GM12878 (cell line): ENCODE results near the gene HOXB6. TPM values are rescaled to one million over a fixed set of nuclear protein-coding genes. Genes with fewer than 3 reads are reported as not detected.

Source experiments
- ATAC-seq: fragments of 200-7000 bp; cut with Tn5 transposase; 3 replicates; pipeline ENCODE4 v1.9.1; 2020; ENCODE audit warnings: mild to moderate bottlenecking, moderate library complexity
- Bru-seq: library from RNA; stranded (reverse); fragments of 400-500 nt; gene quantifications from one replicate; lab custom pipeline; 2021; lab: Mats Ljungman, UMichigan
- BruChase-seq, 2 experiments: library from RNA; stranded (reverse); fragments of 400-500 nt; gene quantifications; one replicate each; lab custom pipeline; 2021; lab: Mats Ljungman, UMichigan
- BruUV-seq: library from RNA; stranded (reverse); fragments of 400-500 nt; replicated peaks from 2 replicates; lab custom pipeline; 2021; lab: Mats Ljungman, UMichigan
- CTCF ChIA-PET: fragments of 300-600 bp; sonication (Branson Sonifier 250); formaldehyde crosslinking; extraction: SDS; loops from one replicate; lab custom pipeline; 2021; ENCODE audit warnings: inconsistent platforms; lab: Yijun Ruan, JAX
- POLR2A ChIA-PET: fragments of 350-600 bp; formaldehyde crosslinking; extraction: SDS; loops from one replicate; lab custom pipeline; 2021; ENCODE audit warnings: inconsistent platforms; lab: Charles Lee
- RAD21 ChIA-PET: fragments of 300-600 bp; sonication (Branson Sonifier 250); formaldehyde crosslinking; loops from one replicate; lab custom pipeline; 2023; ENCODE audit warnings: antibody characterized with exemption; ENCODE audit not compliant: unreplicated experiment; lab: Charles Lee
- SMC1A ChIA-PET: fragments of 300-600 bp; sonication (Branson Sonifier 250); formaldehyde crosslinking; loops from one replicate; lab custom pipeline; 2023; ENCODE audit not compliant: unreplicated experiment, uncharacterized antibody; lab: Charles Lee
- DNase-seq: peaks from one replicate; pipeline ENCODE4 v3.0.0-alpha.2; 2011; ENCODE audit warnings: low read depth, low spot score
- FAIRE-seq: peaks from 3 replicates; lab custom pipeline; 2011; peaks lifted over from hg19 to GRCh38; lab: Jason Lieb, UNC
- H2AFZ ChIP-seq: 2 replicates; pipeline ENCODE4 v1.6.0; 2011; ENCODE audit warnings: low read depth, low read length, control low read depth; ENCODE audit not compliant: control insufficient read depth
- H3K27ac ChIP-seq: 2 replicates; pipeline ENCODE4 v1.5.1; 2011; ENCODE audit warnings: control low read depth; ENCODE audit not compliant: control insufficient read depth, insufficient read depth
- H3K27me3 ChIP-seq, 2 experiments: replicated peaks in 1 of 2; 2 replicates each; pipeline versions ENCODE4 v1.6.0 to v1.6.1; 2011; ENCODE audit warnings: low read length in 1 of 2; ENCODE audit not compliant: control insufficient read depth in 2 of 2, insufficient read depth in 2 of 2
- H3K36me3 ChIP-seq, 2 experiments: 2 replicates each; pipeline ENCODE4 v1.5.1; 2011; ENCODE audit warnings: low read length in 1 of 2; ENCODE audit not compliant: control insufficient read depth in 2 of 2, insufficient read depth in 2 of 2
- H3K4me1 ChIP-seq: 2 replicates; pipeline ENCODE4 v1.6.1; 2011; ENCODE audit warnings: mild to moderate bottlenecking, low read length, moderate library complexity, mixed read lengths; ENCODE audit not compliant: control insufficient read depth, insufficient read depth
- H3K4me2 ChIP-seq: 2 replicates; pipeline ENCODE4 v1.6.0; 2011; ENCODE audit warnings: control low read depth; ENCODE audit not compliant: control insufficient read depth, insufficient read depth
- H3K4me3 ChIP-seq: fragments of 200-600 bp; sonication (generic); 2 replicates; pipeline ENCODE4 v1.5.1; 2016
- H3K79me2 ChIP-seq: 2 replicates; pipeline ENCODE4 v1.6.0; 2011; ENCODE audit warnings: low read length; ENCODE audit not compliant: control insufficient read depth, insufficient read depth
- H3K9ac ChIP-seq: 2 replicates; pipeline ENCODE4 v1.8.0; 2011; ENCODE audit warnings: low read length, control low read depth, mixed read lengths; ENCODE audit not compliant: control insufficient read depth, insufficient read depth
- H3K9me3 ChIP-seq: replicated peaks from 3 replicates; pipeline ENCODE4 v1.5.1; 2011; ENCODE audit warnings: mild to moderate bottlenecking, low read length; ENCODE audit not compliant: control insufficient read depth, insufficient read depth
- H4K20me1 ChIP-seq: 2 replicates; pipeline ENCODE4 v1.6.0; 2011; ENCODE audit not compliant: control insufficient read depth, insufficient read depth
- NFYB ChIP-seq: IDR thresholded peaks from 2 replicates; pipeline ENCODE4 v1.6.1; 2011; ENCODE audit warnings: low read depth, mild to moderate bottlenecking, low read length, improper control_type of control experiment, moderate library complexity; ENCODE audit not compliant: insufficient read depth
- YY1 ChIP-seq: IDR thresholded peaks from 2 replicates; pipeline ENCODE4 v1.6.1; 2011; ENCODE audit warnings: low read depth, mild to moderate bottlenecking, low read length
- ZNF622 ChIP-seq: fragments of 450-650 bp; IDR thresholded peaks from 2 replicates; pipeline ENCODE4 v1.6.1; 2017; ENCODE audit warnings: mild to moderate bottlenecking, inconsistent platforms
- ZSCAN29 ChIP-seq: fragments of 450-650 bp; IDR thresholded peaks from 2 replicates; pipeline ENCODE4 v1.6.1; 2017; ENCODE audit warnings: mild to moderate bottlenecking, moderate library complexity
- WGBS: methylation state at CpG from one replicate; pipeline ENCODE4 v1.1.6; 2016; ENCODE audit warnings: low lambda C conversion rate; ENCODE audit not compliant: insufficient replicate concordance, insufficient coverage; ENCODE audit errors: missing lambda C conversion rate; 5-methylcytosine and 5-hydroxymethylcytosine counted together
- in situ Hi-C: fragments of 300-500 bp; cut with MboI; formaldehyde crosslinking; loops from 9 replicates; pipeline ENCODE4 v1.14.3; 2018; ENCODE audit warnings: mixed read lengths
- intact Hi-C: fragments of 100-400 bp; cut with micrococcal nuclease; formaldehyde crosslinking; loops from one replicate; pipeline ENCODE4 v1.14.2; 2022; ENCODE audit not compliant: unreplicated experiment
- long read RNA-seq, 2 experiments: library from polyadenylated mRNA; unstranded; transcript quantifications; one replicate each; pipeline ENCODE4 v2.0.0, GENCODE V29; 2019 to 2020
- polyA minus RNA-seq, 3 experiments: library from RNA; depleted of rRNA, polyadenylated mRNA; stranded (reverse); fragments of >200 nt; gene quantifications; 2 replicates each; pipeline ENCODE4 v1.2.3, GENCODE V29; 2011
- polyA plus RNA-seq, 11 experiments: library from polyadenylated mRNA; depleted of rRNA in 4 of 11; unstranded in 6 of 11; stranded (reverse) in 5 of 11; fragments of >200 nt; fragmentation: Nextera tagmentation in 4 of 11; fragmentation: Illumina TruSeq in 1 of 11; extraction: Ambion mirVana in 4 of 11; extraction: Trizol in 1 of 11; gene quantifications; 1 replicate in 1 of 11; 2 replicates in 10 of 11; pipeline versions ENCODE4 v1.2.1 to v1.2.3, GENCODE V29; 2011 to 2016; ENCODE audit warnings: inconsistent platforms in 2 of 11, missing spikeins in 2 of 11, low read depth in 1 of 11
- total RNA-seq, 4 experiments: library from RNA; depleted of rRNA in 3 of 4; stranded (reverse); fragments of >200 nt in 3 of 4; fragmentation: Illumina TruSeq in 1 of 4; extraction: Trizol in 1 of 4; gene quantifications; 2 replicates each; pipeline versions ENCODE4 v1.2.1 to v1.2.3, GENCODE V29; 2013 to 2021

HOXB6 gene
- not detected in 2 replicates for total RNA-seq (2013; cell fraction: nucleolus; rRNA removed)
- 0.05 and 0.06 TPM in 2 replicates for total RNA-seq (2014; rRNA removed)
- 0.09 TPM in 1 of 2 replicates, not detected in the other for total RNA-seq (2014; rRNA removed; fragmentation: Illumina TruSeq; extraction: Trizol)
- total RNA-seq (2021) = 0.13 and 0.24 TPM in 2 replicates
- polyA plus RNA-seq (2011; ENCODE audit: low read depth) = 0.16 TPM
- 0.10 TPM in 1 of 2 replicates, not detected in the other for polyA plus RNA-seq (2011; rRNA removed)
- polyA plus RNA-seq (2011; cell fraction: cytosol; rRNA removed) = 0.10 and 0.27 TPM in 2 replicates
- 0.10 TPM in 1 of 2 replicates, not detected in the other for polyA plus RNA-seq (2011; cell fraction: nucleus; rRNA removed)
- 0.21 TPM in 1 of 2 replicates, not detected in the other for polyA plus RNA-seq (2012)
- 0.07 TPM in 1 of 2 replicates, not detected in the other for polyA plus RNA-seq (2014; fragmentation: Illumina TruSeq; extraction: Trizol)
- under 1 TPM in 1 of 2 experiments, not detected in 1; 0.04 TPM for polyA plus RNA-seq (2014; fragmentation: Nextera tagmentation; extraction: Ambion mirVana)
- polyA plus RNA-seq (2014; rRNA removed) = 0.22 and 0.51 TPM in 2 replicates
- under 1 TPM in 1 of 2 experiments, not detected in 1; 0.13 TPM for polyA plus RNA-seq (2016; fragmentation: Nextera tagmentation; extraction: Ambion mirVana)
- 0.10 TPM in 1 of 2 replicates, not detected in the other for polyA minus RNA-seq (2011; rRNA and poly(A)+ RNA removed)
- polyA minus RNA-seq (2011; cell fraction: cytosol; rRNA and poly(A)+ RNA removed) = not detected in 2 replicates
- polyA minus RNA-seq (2011; cell fraction: nucleus; rRNA and poly(A)+ RNA removed) = not detected in 2 replicates
- Bru-seq, nascent RNA = percentile 31 among the genes with signal in this experiment
- percentile 32 among the genes with signal in this experiment for BruChase-seq, experiment 1, labeled RNA remaining after a 6-hour chase
- BruChase-seq, experiment 2, labeled RNA remaining after a 2-hour chase = percentile 32 among the genes with signal in this experiment
- long read RNA-seq, experiment 1, partial matches to known transcripts = 3 of 3 reads
- long read RNA-seq, experiment 1, other reads (novel, unspliced or antisense) = 0 of 3 reads
- long read RNA-seq, experiment 2, partial matches to known transcripts = 2 of 3 reads
- long read RNA-seq, experiment 2, other reads (novel, unspliced or antisense) = 1 of 3 reads

- no peak for FAIRE-seq
Observed at GRCh38 chr17:48604770-48605329, at the start of gene HOXB6. TSS of gene HOXB6 (minus strand) at chr17:48604986. CDS start at chr17:48598150, 6,836 bp downstream.

More at GRCh38 chr17:48604770-48605329, at the start of gene HOXB6:
- CTCF ChIA-PET = interaction anchor here (2.3 kb wide), 1 partner anchor 346 kb away, joined by 6 read pairs; no protein-coding TSS in a partner anchor
- RAD21 ChIA-PET = interaction anchor here (0.6 kb wide), 1 partner anchor 13 kb away, joined by 3 read pairs; no protein-coding TSS in a partner anchor
- no peaks in the 10 kb centered on the region for H4K20me1 ChIP-seq
- DNase-seq = no peak
- H3K9me3 ChIP-seq = no peaks in the 10 kb centered on the region
- no peak within 1 kb of the TSS for H3K4me2 ChIP-seq
- H3K4me3 ChIP-seq = no peak within 1 kb of the TSS
- SMC1A ChIA-PET = interaction anchor here (0.6 to 0.8 kb wide), 2 partner anchors 8 to 1689 kb away, joined by 3 read pairs; no protein-coding TSS in a partner anchor
- H3K36me3 ChIP-seq = no peaks in the 10 kb centered on the region
- in situ Hi-C loops (no loop called here), intact Hi-C loops (no loop called here)
- POLR2A ChIA-PET = interaction anchor here (0.7 kb wide), 1 partner anchor 865 kb away, joined by 6 read pairs; no protein-coding TSS in a partner anchor
- 1% methylated on average over 16 of the region's 16 CpGs for WGBS
- no peaks in the 10 kb centered on the region for H3K79me2 ChIP-seq
- H3K4me1 ChIP-seq = peaks cover 3% of the 10 kb centered on the region
- TF ChIP-seq ZNF622 (no peak), ZSCAN29 (no peak), NFYB (0 out of 2 replicates have a peak, but pooled peaks have one; percentile 7), YY1 (no peak)
- peaks cover 9 to 13% of the 10 kb centered on the region in 2 experiments for H3K27me3 ChIP-seq
- no peak within 1 kb of the TSS for H3K27ac ChIP-seq
- no TSS peak for BruUV-seq
- H3K9ac ChIP-seq = no peak within 1 kb of the TSS
- ATAC-seq = no peak
- no peak within 1 kb of the TSS for H2AFZ ChIP-seq
